A673 (cell line): Measurements from ENCODE around the gene ZNF500.

Experiments
- CTCF ChIP-seq: fragments of 300-800, 200-600 bp; sonication (generic); conservative IDR thresholded peaks from 2 replicates; pipeline ENCODE4 v1.5.1; 2017; ENCODE audit warnings: low read depth, mild to moderate bottlenecking, antibody characterized with exemption, low read length, moderate library complexity, mixed read lengths
- EZH2 ChIP-seq: fragments of 200-600 bp; sonication (generic); IDR thresholded peaks from 2 replicates; pipeline ENCODE4 v1.6.1; 2017; ENCODE audit warnings: borderline replicate concordance, low read depth, mild to moderate bottlenecking, mixed read lengths, antibody characterized with exemption, low read length; ENCODE audit not compliant: poor library complexity, severe bottlenecking

GRCh38 chr16:4777339-4778049 lies 10.5 kb upstream of the ZNF500 start:
- no peak for TF ChIP-seq CTCF
- no peak for TF ChIP-seq EZH2
